HCT116 (cell line): ENCODE results near the gene ELMOD1. TPM values are rescaled to one million over a fixed set of nuclear protein-coding genes. Genes with fewer than 3 reads are reported as not detected.
A peak's percentile ranks its signal among the peaks of the same experiment; 100 is the strongest.

ENCODE experiments used
- ATAC-seq: fragments of 200-7000 bp; cut with Tn5 transposase; 2 replicates; pipeline ENCODE4 v1.9.1; 2020; ENCODE audit warnings: mild to moderate bottlenecking, moderate library complexity
- BruUV-seq: library from RNA; stranded (reverse); fragments of 400-500 nt; replicated peaks from 2 replicates; lab custom pipeline; 2021; lab: Mats Ljungman, UMichigan
- CTCF ChIA-PET: fragments of 300-600 bp; sonication (Branson Sonifier 250); formaldehyde crosslinking; loops from one replicate; lab custom pipeline; 2021; ENCODE audit warnings: antibody characterized with exemption; lab: Charles Lee
- POLR2A ChIA-PET: fragments of 300-600, 350-600 bp; sonication (Branson Sonifier 250); formaldehyde crosslinking; loops from one replicate; lab custom pipeline; 2021; ENCODE audit warnings: antibody characterized with exemption; lab: Charles Lee
- RAD21 ChIA-PET, 2 experiments: fragments of 300-600 bp; sonication (Branson Sonifier 250); formaldehyde crosslinking; loops; one replicate each; lab custom pipeline; 2023; ENCODE audit warnings: low total read pairs in 2 of 2; ENCODE audit not compliant: uncharacterized antibody in 2 of 2, unreplicated experiment in 2 of 2, low non-redundant PET in 1 of 2; lab: Charles Lee
- DNase-seq: peaks from one replicate; pipeline ENCODE4 v3.0.0-alpha.2; 2010; ENCODE audit warnings: low read depth, low spot score
- H2AFZ ChIP-seq: fragments of 200-600 bp; shearing (Covaris generic), sonication (generic); 2 replicates; pipeline ENCODE4 v1.6.1; 2017; ENCODE audit warnings: low read depth, mixed run types, mixed read lengths, antibody characterized with exemption, low read length; ENCODE audit not compliant: poor library complexity, severe bottlenecking
- H3K27ac ChIP-seq: 2 replicates; pipeline ENCODE4 v1.5.1; 2012; ENCODE audit warnings: low read depth, low read length
- H3K27me3 ChIP-seq: fragments of 200-600 bp; sonication (generic); 2 replicates; pipeline ENCODE4 v1.6.1; 2016; ENCODE audit warnings: mixed run types, low read length, mixed read lengths; ENCODE audit not compliant: insufficient read depth
- H3K36me3 ChIP-seq, 2 experiments: fragments of 200-500 bp in 1 of 2; fragments of 200-600 bp in 1 of 2; sonication (Bioruptor generic) in 1 of 2; sonication (generic) in 1 of 2; 2 replicates each; pipeline versions ENCODE4 v1.5.1 to v1.6.1; 2014 to 2016; ENCODE audit warnings: low read length in 2 of 2, inconsistent platforms in 1 of 2, mixed read lengths in 1 of 2, mixed run types in 1 of 2; ENCODE audit not compliant: insufficient read depth in 2 of 2, control insufficient read depth in 1 of 2
- H3K4me1 ChIP-seq, 2 experiments: fragments of 200-600 bp in 1 of 2; sonication (generic) in 1 of 2; 2 replicates each; pipeline versions ENCODE4 v1.5.1 to v1.6.1; 2012 to 2017; ENCODE audit warnings: low read length in 2 of 2, inconsistent platforms in 1 of 2, mild to moderate bottlenecking in 1 of 2, mixed read lengths in 1 of 2, mixed run types in 1 of 2, moderate library complexity in 1 of 2; ENCODE audit not compliant: insufficient read depth in 2 of 2, control insufficient read depth in 1 of 2
- H3K4me2 ChIP-seq: fragments of 200-600 bp; sonication (generic); 2 replicates; pipeline ENCODE4 v1.6.1; 2017; ENCODE audit warnings: mixed run types, low read length, mixed read lengths
- H3K4me3 ChIP-seq, 2 experiments: fragments of 200-600 bp in 1 of 2; sonication (generic) in 1 of 2; replicated peaks in 1 of 2; 2 replicates each; pipeline ENCODE4 v1.5.1; 2011 to 2016; ENCODE audit warnings: low read length in 2 of 2, control low read depth in 1 of 2, low read depth in 1 of 2, mild to moderate bottlenecking in 1 of 2, mixed read lengths in 1 of 2, mixed run types in 1 of 2
- H3K79me2 ChIP-seq: fragments of 200-600 bp; sonication (generic); 2 replicates; pipeline ENCODE4 v1.6.1; 2017; ENCODE audit warnings: mild to moderate bottlenecking, mixed run types, low read length, moderate library complexity, mixed read lengths; ENCODE audit not compliant: insufficient read depth
- H3K9ac ChIP-seq: fragments of 200-600 bp; sonication (generic); 2 replicates; pipeline ENCODE4 v1.6.1; 2016; ENCODE audit warnings: low read length, mixed read lengths
- H3K9me2 ChIP-seq: fragments of 200-600 bp; sonication (generic), shearing (Covaris generic); 2 replicates; pipeline ENCODE4 v1.6.1; 2017; ENCODE audit warnings: mixed run types, mild to moderate bottlenecking, moderate library complexity; ENCODE audit not compliant: insufficient read depth
- H3K9me3 ChIP-seq, 2 experiments: fragments of 200-500 bp in 1 of 2; fragments of 200-600 bp in 1 of 2; sonication (Bioruptor generic) in 1 of 2; sonication (generic) in 1 of 2; 2 replicates each; pipeline ENCODE4 v1.6.1; 2014 to 2017; ENCODE audit warnings: low read length in 2 of 2, mixed read lengths in 2 of 2, inconsistent platforms in 1 of 2, low read depth in 1 of 2, mild to moderate bottlenecking in 1 of 2, mixed run types in 1 of 2, moderate library complexity in 1 of 2; ENCODE audit not compliant: control insufficient read depth in 1 of 2, insufficient read depth in 1 of 2
- H4K20me1 ChIP-seq: fragments of 200-600 bp; sonication (generic), shearing (Covaris generic); 2 replicates; pipeline ENCODE4 v1.6.1; 2017; ENCODE audit warnings: mixed run types, mild to moderate bottlenecking, moderate library complexity; ENCODE audit not compliant: insufficient read depth
- ATF3 ChIP-seq: IDR thresholded peaks from 2 replicates; pipeline ENCODE4 v1.6.1; 2012
- CBX3 ChIP-seq: IDR thresholded peaks from 2 replicates; pipeline ENCODE4 v1.6.1; 2012; ENCODE audit warnings: low read depth
- CEBPB ChIP-seq: IDR thresholded peaks from 2 replicates; pipeline ENCODE4 v1.6.1; 2012; ENCODE audit warnings: low read depth
- CTCF ChIP-seq, 3 experiments: fragments of 200-600 bp in 1 of 3; sonication (generic) in 1 of 3; IDR thresholded peaks in 2 of 3; conservative IDR thresholded peaks in 1 of 3; 2 replicates each; pipeline ENCODE4 v1.5.1; 2012 to 2017; ENCODE audit warnings: low read depth in 2 of 3, low read length in 2 of 3, antibody characterized with exemption in 1 of 3, borderline replicate concordance in 1 of 3, control low read depth in 1 of 3, mild to moderate bottlenecking in 1 of 3, mixed read lengths in 1 of 3, mixed run types in 1 of 3, moderate library complexity in 1 of 3; ENCODE audit not compliant: insufficient read depth in 1 of 3
- EGR1 ChIP-seq: IDR thresholded peaks from 2 replicates; pipeline ENCODE4 v1.6.1; 2012; ENCODE audit warnings: low read depth
- ELF1 ChIP-seq: IDR thresholded peaks from 2 replicates; pipeline ENCODE4 v1.6.1; 2012; ENCODE audit warnings: low read depth, borderline replicate concordance
- EZH2 ChIP-seq: fragments of 200-600 bp; sonication (generic); IDR thresholded peaks from 2 replicates; pipeline ENCODE4 v1.6.1; 2017; ENCODE audit warnings: antibody characterized with exemption, mixed run types
- EZH2phosphoT487 ChIP-seq: fragments of 200-600 bp; IDR thresholded peaks from 2 replicates; pipeline ENCODE4 v1.6.1; 2018; ENCODE audit warnings: antibody characterized with exemption, borderline replicate concordance
- FOSL1 ChIP-seq: IDR thresholded peaks from 2 replicates; pipeline ENCODE4 v1.6.1; 2012; ENCODE audit warnings: low read depth
- JUND ChIP-seq: IDR thresholded peaks from 2 replicates; pipeline ENCODE4 v1.6.1; 2012
- MAX ChIP-seq: IDR thresholded peaks from 2 replicates; pipeline ENCODE4 v1.6.1; 2012
- POLR2A ChIP-seq: IDR thresholded peaks from 2 replicates; pipeline ENCODE4 v1.7.0; 2011; ENCODE audit warnings: borderline replicate concordance; ENCODE audit not compliant: insufficient read depth, insufficient read length; ENCODE audit errors: extremely low read depth
- POLR2AphosphoS5 ChIP-seq: IDR thresholded peaks from 2 replicates; pipeline ENCODE4 v1.6.1; 2011; ENCODE audit warnings: mild to moderate bottlenecking, low read depth, low read length, moderate library complexity
- RAD21 ChIP-seq: IDR thresholded peaks from 2 replicates; pipeline ENCODE4 v1.6.1; 2012; ENCODE audit warnings: low read depth, mild to moderate bottlenecking
- REST ChIP-seq: IDR thresholded peaks from 2 replicates; pipeline ENCODE4 v1.6.1; 2012; ENCODE audit warnings: low read depth
- SIN3A ChIP-seq: IDR thresholded peaks from 2 replicates; pipeline ENCODE4 v1.6.1; 2012; ENCODE audit warnings: low read depth
- SP1 ChIP-seq: IDR thresholded peaks from 2 replicates; pipeline ENCODE4 v1.6.1; 2012; ENCODE audit warnings: low read depth
- SRF ChIP-seq: IDR thresholded peaks from 2 replicates; pipeline ENCODE4 v1.6.1; 2012; ENCODE audit warnings: low read depth
- TCF7L2 ChIP-seq: IDR thresholded peaks from 2 replicates; pipeline ENCODE4 v1.7.0; 2011; ENCODE audit warnings: borderline replicate concordance, inconsistent platforms; ENCODE audit not compliant: insufficient read depth, insufficient read length; ENCODE audit errors: extremely low read depth
- YY1 ChIP-seq: IDR thresholded peaks from 2 replicates; pipeline ENCODE4 v1.6.1; 2011; ENCODE audit warnings: low read length, low read depth, moderate library complexity, mild to moderate bottlenecking; ENCODE audit not compliant: insufficient replicate concordance; ENCODE audit errors: extremely low read depth
- ZFX ChIP-seq: fragments of 450-650 bp; IDR thresholded peaks from 2 replicates; pipeline ENCODE4 v1.6.1; 2017
- ZNF274 ChIP-seq: fragments of 200-500 bp; sonication (Bioruptor generic); IDR thresholded peaks from 2 replicates; pipeline ENCODE4 v1.6.1; 2014; ENCODE audit warnings: mild to moderate bottlenecking, low read depth, low read length, inconsistent platforms
- intact Hi-C: fragments of 100-400 bp; cut with micrococcal nuclease; formaldehyde crosslinking; loops from 2 replicates; pipeline ENCODE4 v1.10.0; 2022
- total RNA-seq: library from RNA; stranded (reverse); gene quantifications from one replicate; pipeline ENCODE4 v1.2.1, GENCODE V29; 2021; ENCODE audit not compliant: unreplicated experiment

ELMOD1 gene
- total RNA-seq, 1 experiment from 2014 or later, result 2.9 TPM

- Histone ChIP-seq H2AFZ (peak within 1 kb of the TSS; percentile 91), H3K36me3 (no peaks in the 10 kb centered on the region), H3K27ac (peak within 1 kb of the TSS; percentile 57), H3K9ac (peak within 1 kb of the TSS; percentile 74), H3K9me3 (no peaks in the 10 kb centered on the region), H3K79me2 (peaks cover 29% of the 10 kb centered on the region), H3K4me3 (peak within 1 kb of the TSS; percentile 88 to 98), H4K20me1 (no peaks in the 10 kb centered on the region), H3K9me2 (no peaks in the 10 kb centered on the region), H3K4me1 (peaks cover 35 to 51% of the 10 kb centered on the region in 2 experiments), H3K4me2 (peak within 1 kb of the TSS; percentile 88), H3K27me3 (no peaks in the 10 kb centered on the region)
- no TSS peak for BruUV-seq
- POLR2A ChIA-PET, result no interaction called here
- ATAC-seq (peak; percentile 75), DNase-seq (no peak)
- RAD21 ChIA-PET, result interaction anchor here in 1 of 2 experiments (0.7 kb wide), 1 partner anchor 124 kb away, joined by 3 read pairs; no protein-coding TSS in a partner anchor
- intact Hi-C loops, result loop anchor here (10.0 kb wide), 1 partner anchor 1089 kb away; no protein-coding TSS in a partner anchor
- CTCF ChIA-PET, result interaction anchor here (4.0 kb wide), 1 partner anchor 123 kb away, joined by 50 read pairs; no protein-coding TSS in a partner anchor
- TF ChIP-seq FOSL1 (no peak), POLR2AphosphoS5 (peak; percentile 72), CTCF (IDR thresholded peaks at IDR 0.05 in 2 of 3, conservative IDR thresholded peaks at IDR 0.05 in 1 of 3; ENCODE audit: borderline replicate concordance in 1 of 3, insufficient read depth in 1 of 3, low read depth in 2 of 3, low read length in 2 of 3) (0 out of 6 replicates have a peak, but pooled peaks of 1 of the 3 experiments have one; percentile 6), REST (no peak), MAX (peak; percentile 93), ZFX (no peak), YY1 (peak; percentile 98), RAD21 (no peak), SRF (no peak; the same call in 1 of the 2 replicates), CEBPB (0 out of 2 replicates have a peak, but pooled peaks have one; percentile 24), SP1 (0 out of 2 replicates have a peak, but pooled peaks have one; percentile 8), POLR2A (peak; percentile 43), EGR1 (no peak), EZH2 (no peak), ELF1 (peak; percentile 75), SIN3A (peak; percentile 86), JUND (no peak), CBX3 (peak; percentile 39; the same call in 1 of the 2 replicates), EZH2phosphoT487 (no peak), ATF3 (no peak), TCF7L2 (no peak), ZNF274 (no peak)
Observed at GRCh38 chr11:107565219-107565937, 25.6 kb upstream of the ELMOD1 start, which contains the start of gene ALKBH8. TSS of gene ALKBH8 (minus strand) at chr11:107565735. CDS start at chr11:107560893, 4,842 bp downstream.
